GM23338 (cell line): ENCODE measurements around the gene GAD1. TPM values are rescaled to one million over a fixed set of nuclear protein-coding genes. Genes with fewer than 3 reads are reported as not detected.

Experiments used
- ATAC-seq: fragments of 200-7000 bp; cut with Tn5 transposase; 3 replicates; pipeline ENCODE4 v1.9.1; 2020
- DNase-seq: peaks from one replicate; pipeline ENCODE4 v3.0.0-alpha.2; 2015; ENCODE audit warnings: low spot score
- H2AFZ ChIP-seq: fragments of 200-600 bp; sonication (generic); 2 replicates; pipeline ENCODE4 v1.8.0; 2016; ENCODE audit warnings: antibody characterized with exemption, mild to moderate bottlenecking, moderate library complexity
- H3F3A ChIP-seq: fragments of 200-600 bp; sonication (generic); replicated peaks from 2 replicates; pipeline ENCODE4 v1.8.0; 2017; ENCODE audit warnings: antibody characterized with exemption, mixed run types, low read depth
- H3K27ac ChIP-seq: fragments of 200-600 bp; sonication (generic); 2 replicates; pipeline ENCODE4 v1.6.1; 2016; ENCODE audit warnings: low read depth
- H3K27me3 ChIP-seq: fragments of 200-600 bp; sonication (generic); 2 replicates; pipeline ENCODE4 v1.8.0; 2016; ENCODE audit warnings: mild to moderate bottlenecking, mixed run types, moderate library complexity; ENCODE audit not compliant: insufficient read depth
- H3K36me3 ChIP-seq: fragments of 200-600 bp; sonication (generic); 2 replicates; pipeline ENCODE4 v1.8.0; 2016; ENCODE audit warnings: mild to moderate bottlenecking; ENCODE audit not compliant: insufficient read depth
- H3K4me1 ChIP-seq: fragments of 200-600 bp; sonication (generic); 2 replicates; pipeline ENCODE4 v1.8.0; 2016; ENCODE audit warnings: mild to moderate bottlenecking, moderate library complexity; ENCODE audit not compliant: insufficient read depth
- H3K4me2 ChIP-seq: fragments of 200-600 bp; sonication (generic); 2 replicates; pipeline ENCODE4 v1.7.1; 2017; ENCODE audit warnings: mixed run types
- H3K4me3 ChIP-seq: fragments of 200-600 bp; sonication (generic); 2 replicates; pipeline ENCODE4 v1.6.1; 2016; ENCODE audit warnings: mixed run types
- H3K79me2 ChIP-seq: fragments of 200-600 bp; sonication (generic); replicated peaks from 2 replicates; pipeline ENCODE4 v1.8.0; 2017; ENCODE audit warnings: mild to moderate bottlenecking; ENCODE audit not compliant: insufficient read depth
- H3K9me2 ChIP-seq: fragments of 200-600 bp; sonication (generic); 2 replicates; pipeline ENCODE4 v1.8.0; 2017; ENCODE audit not compliant: insufficient read depth
- H4K20me1 ChIP-seq: fragments of 200-600 bp; sonication (generic); replicated peaks from 2 replicates; pipeline ENCODE4 v1.8.0; 2017; ENCODE audit warnings: mild to moderate bottlenecking; ENCODE audit not compliant: insufficient read depth
- H3K27ac Mint-ChIP-seq: 2 replicates; pipeline ENCODE4 v1.8.0; 2020; ENCODE audit warnings: inconsistent platforms, mild to moderate bottlenecking, moderate library complexity, mixed read lengths
- H3K27me3 Mint-ChIP-seq: 3 replicates; pipeline ENCODE4 v1.8.0; 2022; ENCODE audit warnings: low read depth, mild to moderate bottlenecking, moderate library complexity, mixed read lengths, inconsistent platforms; ENCODE audit not compliant: insufficient read depth, poor library complexity
- H3K36me3 Mint-ChIP-seq: 3 replicates; pipeline ENCODE4 v1.8.0; 2021; ENCODE audit warnings: low read depth, mild to moderate bottlenecking, inconsistent platforms, moderate library complexity, mixed read lengths
- H3K4me1 Mint-ChIP-seq: 3 replicates; pipeline ENCODE4 v1.8.0; 2020; ENCODE audit warnings: mild to moderate bottlenecking, inconsistent platforms, mixed read lengths
- H3K4me3 Mint-ChIP-seq: 3 replicates; pipeline ENCODE4 v1.8.0; 2021; ENCODE audit warnings: moderate library complexity, mild to moderate bottlenecking, inconsistent platforms, mixed read lengths
- H3K9me3 Mint-ChIP-seq: 3 replicates; pipeline ENCODE4 v1.8.0; 2020; ENCODE audit warnings: moderate library complexity, mild to moderate bottlenecking, inconsistent platforms, mixed read lengths
- CREB1 ChIP-seq: fragments of 250-450 bp; sonication (Bioruptor Pico); IDR thresholded peaks from 2 replicates; pipeline ENCODE4 v1.5.0; 2020; ENCODE audit warnings: low read depth, mild to moderate bottlenecking, moderate library complexity
- ETS1 ChIP-seq: IDR thresholded peaks from 2 replicates; pipeline ENCODE4 v1.6.1; 2016; ENCODE audit warnings: antibody characterized with exemption
- EZH2 ChIP-seq: fragments of 200-600 bp; sonication (generic); IDR thresholded peaks from one replicate; pipeline ENCODE4 v1.8.0; 2017; ENCODE audit warnings: antibody characterized with exemption, mild to moderate bottlenecking, low read depth; ENCODE audit not compliant: unreplicated experiment
- EZH2phosphoT487 ChIP-seq: fragments of 200-600 bp; sonication (generic); IDR thresholded peaks from one replicate; pipeline ENCODE4 v1.8.1; 2018; ENCODE audit warnings: antibody characterized with exemption; ENCODE audit not compliant: unreplicated experiment
- JUNB ChIP-seq: IDR thresholded peaks from one replicate; pipeline ENCODE4 v1.6.1; 2016; ENCODE audit warnings: antibody characterized with exemption; ENCODE audit not compliant: unreplicated experiment
- POLR2AphosphoS5 ChIP-seq: IDR thresholded peaks from 2 replicates; pipeline ENCODE4 v1.6.1; 2016; ENCODE audit warnings: antibody characterized with exemption, low read depth
- STAT1 ChIP-seq: IDR thresholded peaks from one replicate; pipeline ENCODE4 v1.6.1; 2016; ENCODE audit warnings: antibody characterized with exemption; ENCODE audit not compliant: unreplicated experiment
- ZNF114 ChIP-seq: fragments of 250-450 bp; sonication (Bioruptor Pico); IDR thresholded peaks from 2 replicates; pipeline ENCODE4 v1.5.0; 2020; ENCODE audit warnings: mild to moderate bottlenecking, moderate library complexity
- ZNF462 ChIP-seq: fragments of 250-450 bp; sonication (Bioruptor Pico); IDR thresholded peaks from 2 replicates; pipeline ENCODE4 v1.5.0; 2020; ENCODE audit warnings: mild to moderate bottlenecking, moderate library complexity
- polyA plus RNA-seq: library from polyadenylated mRNA; unstranded; fragments of >200 nt; fragmentation: Nextera tagmentation; extraction: Ambion mirVana; gene quantifications from 2 replicates; pipeline ENCODE4 v1.2.1, GENCODE V29; 2016
- total RNA-seq: library from RNA; depleted of rRNA; stranded (reverse); fragments of >200 nt; shearing (Covaris generic); gene quantifications from 2 replicates; pipeline ENCODE4 v1.2.3, GENCODE V29; 2014
- TF ChIP-seq, protein P1 (sequence below), 2 experiments: fragments of 200-600 bp in 1 of 2; sonication (generic) in 1 of 2; conservative IDR thresholded peaks; 2 replicates each; pipeline versions ENCODE4 v1.5.1 to v1.6.1; 2016 to 2017; ENCODE audit warnings: antibody characterized with exemption in 2 of 2, low read depth in 2 of 2, mild to moderate bottlenecking in 2 of 2, moderate library complexity in 1 of 2

The GAD1 gene
- total and polyA plus RNA-seq, 2 experiments from 2014 or later: 0.17 to 0.34 TPM

DNA sequence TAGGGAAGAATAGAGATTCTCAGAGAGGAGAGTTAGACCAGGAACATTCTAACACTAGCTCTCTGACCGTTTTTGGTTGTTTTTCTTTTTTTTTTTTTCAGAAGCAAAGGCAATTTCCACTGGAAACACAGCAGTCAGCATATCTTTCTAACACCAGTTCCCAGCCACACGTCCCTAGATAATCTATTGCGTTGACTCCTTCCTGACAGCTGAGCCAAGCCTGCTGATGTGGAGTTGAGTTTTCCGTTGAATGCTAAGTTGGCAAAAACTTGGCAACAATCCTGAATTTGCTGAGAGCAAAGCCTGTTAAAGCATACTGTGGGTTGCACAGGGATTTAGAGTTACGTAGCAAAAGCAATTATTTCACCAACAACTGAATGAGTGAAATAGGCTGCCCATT lies 19.3 kb downstream of the GAD1 start:
- no peaks in the 10 kb centered on the region for H3K27me3 ChIP-seq
- TF ChIP-seq ETS1: no peak
- TF ChIP-seq JUNB: no peak
- H3K9me2 ChIP-seq: 0 out of 2 replicates have a peak, but pooled peaks cover 3% of the 10 kb centered on the region
- no peaks in the 10 kb centered on the region for H3K4me1 ChIP-seq
- H3K27me3 Mint-ChIP-seq: no peaks in the 10 kb centered on the region
- H3K27ac ChIP-seq: no peak overlapping the region
- H3K4me1 Mint-ChIP-seq: no peaks in the 10 kb centered on the region
- no peak overlapping the region for H3K4me3 ChIP-seq
- no peak overlapping the region for H3K4me2 ChIP-seq
- no peaks in the 10 kb centered on the region for H3K9me3 Mint-ChIP-seq
- H3K36me3 Mint-ChIP-seq: no peaks in the 10 kb centered on the region; the same call in 2 of the 3 replicates
- no peak overlapping the region for H3K27ac Mint-ChIP-seq
- no peaks in the 10 kb centered on the region for H4K20me1 ChIP-seq
- DNase-seq (no peak), ATAC-seq (no peak)
- no peaks in the 10 kb centered on the region for H3K36me3 ChIP-seq
- no peak overlapping the region for H2AFZ ChIP-seq
- H3K79me2 ChIP-seq: no peaks in the 10 kb centered on the region
- H3K4me3 Mint-ChIP-seq: no peak overlapping the region
- H3F3A ChIP-seq: no peaks in the 10 kb centered on the region

DNA sequence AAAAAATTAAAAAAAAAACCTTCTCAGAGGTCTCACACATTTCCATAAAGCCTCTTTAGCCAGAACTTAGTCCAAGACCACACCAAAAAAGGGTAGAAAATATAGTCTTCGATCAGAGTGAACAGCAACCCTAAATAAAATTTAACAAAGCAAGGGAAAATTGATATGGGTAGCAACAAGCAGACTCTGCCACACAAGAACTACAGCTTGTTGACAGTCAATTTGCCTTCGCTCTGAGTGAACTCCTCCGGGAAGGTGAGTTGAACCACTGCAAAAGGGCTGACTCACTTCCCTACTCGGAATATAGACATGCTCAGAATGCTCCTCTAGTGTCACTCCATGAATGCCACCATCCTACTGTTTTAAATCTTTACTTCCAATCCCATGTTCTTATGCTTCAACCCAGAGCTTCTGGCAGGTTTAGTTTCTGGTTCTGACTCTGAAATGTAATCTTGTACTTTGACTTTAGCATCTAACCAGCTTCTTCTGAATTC lies 24.1 kb downstream of the GAD1 start:
- H3K4me2 ChIP-seq: no peak overlapping the region
- Mint-ChIP-seq H3K4me3 (no peak overlapping the region), H3K9me3 (peaks cover 2% of the 10 kb centered on the region; the same call in 1 of the 3 replicates), H3K27me3 (peaks cover 2% of the 10 kb centered on the region), H3K27ac (no peak overlapping the region), H3K36me3 (0 out of 3 replicates have a peak, but pooled peaks cover 3% of the 10 kb centered on the region), H3K4me1 (no peaks in the 10 kb centered on the region)
- DNase-seq: no peak
- H3K27ac ChIP-seq: no peak overlapping the region
- ATAC-seq: no peak
- no peaks in the 10 kb centered on the region for H4K20me1 ChIP-seq
- no peaks in the 10 kb centered on the region for H3K4me1 ChIP-seq
- H3K79me2 ChIP-seq: no peaks in the 10 kb centered on the region
- H3K27me3 ChIP-seq: no peaks in the 10 kb centered on the region
- no peaks in the 10 kb centered on the region for H3K9me2 ChIP-seq
- H3F3A ChIP-seq: no peaks in the 10 kb centered on the region
- H3K36me3 ChIP-seq: no peaks in the 10 kb centered on the region
- no peak overlapping the region for H2AFZ ChIP-seq
- H3K4me3 ChIP-seq: no peak overlapping the region
- TF ChIP-seq JUNB (no peak), STAT1 (no peak), ZNF114 (CRISPR knock-in tag) (no peak), ETS1 (no peak), EZH2phosphoT487 (no peak), EZH2 (no peak), ZNF462 (CRISPR knock-in tag) (no peak), POLR2AphosphoS5 (no peak), CREB1 (CRISPR knock-in tag) (no peak)
- TF ChIP-seq, protein P1, sequence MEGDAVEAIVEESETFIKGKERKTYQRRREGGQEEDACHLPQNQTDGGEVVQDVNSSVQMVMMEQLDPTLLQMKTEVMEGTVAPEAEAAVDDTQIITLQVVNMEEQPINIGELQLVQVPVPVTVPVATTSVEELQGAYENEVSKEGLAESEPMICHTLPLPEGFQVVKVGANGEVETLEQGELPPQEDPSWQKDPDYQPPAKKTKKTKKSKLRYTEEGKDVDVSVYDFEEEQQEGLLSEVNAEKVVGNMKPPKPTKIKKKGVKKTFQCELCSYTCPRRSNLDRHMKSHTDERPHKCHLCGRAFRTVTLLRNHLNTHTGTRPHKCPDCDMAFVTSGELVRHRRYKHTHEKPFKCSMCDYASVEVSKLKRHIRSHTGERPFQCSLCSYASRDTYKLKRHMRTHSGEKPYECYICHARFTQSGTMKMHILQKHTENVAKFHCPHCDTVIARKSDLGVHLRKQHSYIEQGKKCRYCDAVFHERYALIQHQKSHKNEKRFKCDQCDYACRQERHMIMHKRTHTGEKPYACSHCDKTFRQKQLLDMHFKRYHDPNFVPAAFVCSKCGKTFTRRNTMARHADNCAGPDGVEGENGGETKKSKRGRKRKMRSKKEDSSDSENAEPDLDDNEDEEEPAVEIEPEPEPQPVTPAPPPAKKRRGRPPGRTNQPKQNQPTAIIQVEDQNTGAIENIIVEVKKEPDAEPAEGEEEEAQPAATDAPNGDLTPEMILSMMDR (conservative IDR thresholded peaks at IDR 0.05; ENCODE audit: low read depth in 2 of 2): no peak
